GM12878 (cell line): ENCODE data around the gene JPH4. TPM values are rescaled to one million over a fixed set of nuclear protein-coding genes. Genes with fewer than 3 reads are reported as not detected.

Experiments used
- ATAC-seq: fragments of 200-7000 bp; cut with Tn5 transposase; 3 replicates; pipeline ENCODE4 v1.9.1; 2020; ENCODE audit warnings: mild to moderate bottlenecking, moderate library complexity
- BruUV-seq: library from RNA; stranded (reverse); fragments of 400-500 nt; replicated peaks from 2 replicates; lab custom pipeline; 2021; lab: Mats Ljungman, UMichigan
- CTCF ChIA-PET: fragments of 300-600 bp; sonication (Branson Sonifier 250); formaldehyde crosslinking; extraction: SDS; loops from one replicate; lab custom pipeline; 2021; ENCODE audit warnings: inconsistent platforms; lab: Yijun Ruan, JAX
- POLR2A ChIA-PET: fragments of 350-600 bp; formaldehyde crosslinking; extraction: SDS; loops from one replicate; lab custom pipeline; 2021; ENCODE audit warnings: inconsistent platforms; lab: Charles Lee
- RAD21 ChIA-PET: fragments of 300-600 bp; sonication (Branson Sonifier 250); formaldehyde crosslinking; loops from one replicate; lab custom pipeline; 2023; ENCODE audit warnings: antibody characterized with exemption; ENCODE audit not compliant: unreplicated experiment; lab: Charles Lee
- SMC1A ChIA-PET: fragments of 300-600 bp; sonication (Branson Sonifier 250); formaldehyde crosslinking; loops from one replicate; lab custom pipeline; 2023; ENCODE audit not compliant: unreplicated experiment, uncharacterized antibody; lab: Charles Lee
- DNase-seq: peaks from one replicate; pipeline ENCODE4 v3.0.0-alpha.2; 2011; ENCODE audit warnings: low read depth, low spot score
- FAIRE-seq: peaks from 3 replicates; lab custom pipeline; 2011; peaks lifted over from hg19 to GRCh38; lab: Jason Lieb, UNC
- H2AFZ ChIP-seq: 2 replicates; pipeline ENCODE4 v1.6.0; 2011; ENCODE audit warnings: low read depth, low read length, control low read depth; ENCODE audit not compliant: control insufficient read depth
- H3K27ac ChIP-seq: 2 replicates; pipeline ENCODE4 v1.5.1; 2011; ENCODE audit warnings: control low read depth; ENCODE audit not compliant: control insufficient read depth, insufficient read depth
- H3K27me3 ChIP-seq, 2 experiments: replicated peaks in 1 of 2; 2 replicates each; pipeline versions ENCODE4 v1.6.0 to v1.6.1; 2011; ENCODE audit warnings: low read length in 1 of 2; ENCODE audit not compliant: control insufficient read depth in 2 of 2, insufficient read depth in 2 of 2
- H3K36me3 ChIP-seq, 2 experiments: 2 replicates each; pipeline ENCODE4 v1.5.1; 2011; ENCODE audit warnings: low read length in 1 of 2; ENCODE audit not compliant: control insufficient read depth in 2 of 2, insufficient read depth in 2 of 2
- H3K4me1 ChIP-seq: 2 replicates; pipeline ENCODE4 v1.6.1; 2011; ENCODE audit warnings: mild to moderate bottlenecking, low read length, moderate library complexity, mixed read lengths; ENCODE audit not compliant: control insufficient read depth, insufficient read depth
- H3K4me2 ChIP-seq: 2 replicates; pipeline ENCODE4 v1.6.0; 2011; ENCODE audit warnings: control low read depth; ENCODE audit not compliant: control insufficient read depth, insufficient read depth
- H3K4me3 ChIP-seq: fragments of 200-600 bp; sonication (generic); 2 replicates; pipeline ENCODE4 v1.5.1; 2016
- H3K79me2 ChIP-seq: 2 replicates; pipeline ENCODE4 v1.6.0; 2011; ENCODE audit warnings: low read length; ENCODE audit not compliant: control insufficient read depth, insufficient read depth
- H3K9ac ChIP-seq: 2 replicates; pipeline ENCODE4 v1.8.0; 2011; ENCODE audit warnings: low read length, control low read depth, mixed read lengths; ENCODE audit not compliant: control insufficient read depth, insufficient read depth
- H3K9me3 ChIP-seq: replicated peaks from 3 replicates; pipeline ENCODE4 v1.5.1; 2011; ENCODE audit warnings: mild to moderate bottlenecking, low read length; ENCODE audit not compliant: control insufficient read depth, insufficient read depth
- H4K20me1 ChIP-seq: 2 replicates; pipeline ENCODE4 v1.6.0; 2011; ENCODE audit not compliant: control insufficient read depth, insufficient read depth
- CEBPZ ChIP-seq: fragments of 150-350 bp; IDR thresholded peaks from 2 replicates; pipeline ENCODE4 v1.6.1; 2016; ENCODE audit warnings: low read depth, low read length
- CTCF ChIP-seq, 3 experiments: IDR thresholded peaks in 2 of 3; conservative IDR thresholded peaks in 1 of 3; 2 replicates each; pipeline ENCODE4 v1.5.1; 2011; ENCODE audit warnings: low read depth in 3 of 3, low read length in 3 of 3, mild to moderate bottlenecking in 3 of 3, control low read depth in 2 of 3, moderate library complexity in 2 of 3, inconsistent platforms in 1 of 3, mixed read lengths in 1 of 3; ENCODE audit not compliant: control insufficient read depth in 2 of 3, insufficient read depth in 1 of 3; ENCODE audit errors: extremely low read depth in 1 of 3
- GABPA ChIP-seq: IDR thresholded peaks from 2 replicates; pipeline ENCODE4 v1.6.1; 2014; ENCODE audit warnings: antibody characterized with exemption, low read depth, mild to moderate bottlenecking, inconsistent platforms
- IRF4 ChIP-seq: IDR thresholded peaks from 2 replicates; pipeline ENCODE4 v1.6.1; 2011; ENCODE audit warnings: low read depth, low read length
- LARP7 ChIP-seq: fragments of 450-650 bp; IDR thresholded peaks from 2 replicates; pipeline ENCODE4 v1.6.1; 2017; ENCODE audit warnings: mild to moderate bottlenecking
- MTA3 ChIP-seq: IDR thresholded peaks from 2 replicates; pipeline ENCODE4 v1.6.1; 2012; ENCODE audit warnings: low read length, inconsistent platforms, borderline replicate concordance
- PML ChIP-seq: IDR thresholded peaks from 2 replicates; pipeline ENCODE4 v1.6.1; 2012; ENCODE audit warnings: low read length, inconsistent platforms
- POLR2AphosphoS2 ChIP-seq: IDR thresholded peaks from 2 replicates; pipeline ENCODE4 v1.6.1; 2011; ENCODE audit warnings: low read depth, mild to moderate bottlenecking, low read length, improper control_type of control experiment, moderate library complexity
- TCF3 ChIP-seq: IDR thresholded peaks from 2 replicates; pipeline ENCODE4 v1.6.1; 2012; ENCODE audit warnings: low read depth, mild to moderate bottlenecking, low read length, borderline replicate concordance; ENCODE audit not compliant: insufficient read depth
- WGBS: methylation state at CpG from one replicate; pipeline ENCODE4 v1.1.6; 2016; ENCODE audit warnings: low lambda C conversion rate; ENCODE audit not compliant: insufficient replicate concordance, insufficient coverage; ENCODE audit errors: missing lambda C conversion rate; 5-methylcytosine and 5-hydroxymethylcytosine counted together
- in situ Hi-C: fragments of 300-500 bp; cut with MboI; formaldehyde crosslinking; loops from 9 replicates; pipeline ENCODE4 v1.14.3; 2018; ENCODE audit warnings: mixed read lengths
- intact Hi-C: fragments of 100-400 bp; cut with micrococcal nuclease; formaldehyde crosslinking; loops from one replicate; pipeline ENCODE4 v1.14.2; 2022; ENCODE audit not compliant: unreplicated experiment
- polyA plus RNA-seq, 11 experiments: library from polyadenylated mRNA; depleted of rRNA in 4 of 11; unstranded in 6 of 11; stranded (reverse) in 5 of 11; fragments of >200 nt; fragmentation: Nextera tagmentation in 4 of 11; fragmentation: Illumina TruSeq in 1 of 11; extraction: Ambion mirVana in 4 of 11; extraction: Trizol in 1 of 11; gene quantifications; 1 replicate in 1 of 11; 2 replicates in 10 of 11; pipeline versions ENCODE4 v1.2.1 to v1.2.3, GENCODE V29; 2011 to 2016; ENCODE audit warnings: inconsistent platforms in 2 of 11, missing spikeins in 2 of 11, low read depth in 1 of 11
- total RNA-seq, 4 experiments: library from RNA; depleted of rRNA in 3 of 4; stranded (reverse); fragments of >200 nt in 3 of 4; fragmentation: Illumina TruSeq in 1 of 4; extraction: Trizol in 1 of 4; gene quantifications; 2 replicates each; pipeline versions ENCODE4 v1.2.1 to v1.2.3, GENCODE V29; 2013 to 2021

The JPH4 gene
- total and polyA plus RNA-seq, 10 of the 15 experiments (the other 5 are each of a cell fraction or from before 2014, with no cell fraction given): 0.48 to 10.3 (median 3.8) TPM

GRCh38 chr14:23570806-23571483 lies 7.6 kb downstream of the JPH4 start:
- FAIRE-seq (no peak), ATAC-seq (no peak), DNase-seq (no peak)
- Histone ChIP-seq H4K20me1 (no peaks in the 10 kb centered on the region), H3K4me3 (no peak overlapping the region), H3K79me2 (peaks cover 13% of the 10 kb centered on the region), H2AFZ (no peak overlapping the region), H3K27me3 (no peaks in the 10 kb centered on the region; a peak in 1 of 4 replicates), H3K9ac (no peak overlapping the region), H3K9me3 (no peaks in the 10 kb centered on the region)
- in situ Hi-C loops: no loop called here
- WGBS: 69% methylated on average over 23 of the region's 23 CpGs
- SMC1A ChIA-PET: no interaction called here
- intact Hi-C loops: no loop called here
- RAD21 ChIA-PET: no interaction called here
- TF ChIP-seq MTA3: no peak
- TF ChIP-seq, all 136 proteins: peak for 0
- CTCF ChIA-PET: interaction anchor here (1.4 to 1.8 kb wide), 4 partner anchors 10 to 93 kb away, joined by 4 read pairs; no protein-coding TSS in a partner anchor
- Histone ChIP-seq H3K4me2 (no peak overlapping the region), H3K4me1 (peaks cover 11% of the 10 kb centered on the region), H3K36me3 (no peaks in the 10 kb centered on the region), H3K27ac (no peak overlapping the region)
- POLR2A ChIA-PET: no interaction called here
- BruUV-seq: no TSS peak

GRCh38 chr14:23569443-23570151 lies 9.0 kb downstream of the JPH4 start:
- Histone ChIP-seq H3K9ac (no peak overlapping the region), H3K4me2 (no peak overlapping the region)
- no peak for FAIRE-seq
- TF ChIP-seq CEBPZ (no peak), TCF3 (no peak), LARP7 (no peak), IRF4 (no peak), CTCF (IDR thresholded peaks at IDR 0.05 in 2 of 3, conservative IDR thresholded peaks at IDR 0.05 in 1 of 3; ENCODE audit: control insufficient read depth in 2 of 3, extremely low read depth in 1 of 3, insufficient read depth in 1 of 3, low read depth in 3 of 3, low read length in 3 of 3) (no peak), GABPA (no peak), POLR2AphosphoS2 (no peak), PML (no peak)

More at GRCh38 chr14:23569443-23570151, 9.0 kb downstream of the JPH4 start:
- CTCF ChIA-PET: interaction anchor here (1.2 to 3.5 kb wide), 7 partner anchors 10 to 63 kb away, joined by 3 to 33 read pairs (median 7); partner anchors contain the start of gene THTPA
- in situ Hi-C loops: no loop called here
- BruUV-seq: no TSS peak
- DNase-seq (no peak), ATAC-seq (peak; percentile 28)
- Histone ChIP-seq H3K4me1 (peaks cover 11% of the 10 kb centered on the region), H4K20me1 (no peaks in the 10 kb centered on the region), H3K79me2 (peaks cover 13% of the 10 kb centered on the region), H3K9me3 (no peaks in the 10 kb centered on the region), H2AFZ (no peak overlapping the region), H3K36me3 (peaks cover 2 to 4% of the 10 kb centered on the region in 2 experiments; a peak in 2 of 4 replicates), H3K27me3 (no peaks in the 10 kb centered on the region; a peak in 1 of 4 replicates), H3K27ac (no peak overlapping the region), H3K4me3 (no peak overlapping the region)
- POLR2A ChIA-PET: no interaction called here
- RAD21 ChIA-PET: interaction anchor here (0.6 kb wide), 1 partner anchor 16 kb away, joined by 5 read pairs; no protein-coding TSS in a partner anchor
- SMC1A ChIA-PET: interaction anchor here (1.2 to 1.7 kb wide), 4 partner anchors 10 to 91 kb away, joined by 4 to 5 read pairs (median 4); no protein-coding TSS in a partner anchor
- WGBS: 70% methylated on average over 7 of the region's 7 CpGs
- intact Hi-C loops: no loop called here
